AG10803 (cell line): ENCODE measurements around the gene MYO1B.

Source experiments
- DNase-seq: peaks from one replicate; pipeline ENCODE4 v3.0.0; 2010; ENCODE audit warnings: low read depth
- H3K4me3 ChIP-seq: 2 replicates; pipeline ENCODE4 v1.5.1; 2011; ENCODE audit warnings: mild to moderate bottlenecking, low read length, control low read depth
- CTCF ChIP-seq: conservative IDR thresholded peaks from 2 replicates; pipeline ENCODE4 v1.5.1; 2011; ENCODE audit warnings: mild to moderate bottlenecking, low read length, control low read depth, inconsistent platforms

MYO1B gene

DNA sequence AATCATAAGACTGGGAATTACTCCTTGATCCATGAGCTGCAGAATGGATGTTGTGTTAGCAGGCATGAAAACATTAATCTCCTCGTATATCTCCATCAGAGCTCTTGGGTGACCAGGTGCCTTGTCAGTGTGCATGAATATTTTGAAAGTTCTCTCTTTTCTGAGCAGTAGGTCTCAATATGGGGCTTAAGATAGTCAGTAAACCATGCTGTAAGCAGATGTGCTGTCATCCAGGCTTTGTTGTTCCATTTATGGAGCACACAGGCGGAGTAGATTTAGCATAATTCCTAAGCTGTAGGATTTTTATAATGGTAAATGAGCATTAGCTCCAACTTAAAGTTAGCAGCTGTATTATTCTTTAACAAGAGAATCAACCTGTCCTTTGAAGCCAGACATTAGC lies 160.3 kb downstream of the MYO1B start:
- no peak for DNase-seq
- H3K4me3 ChIP-seq: no peak overlapping the region
- TF ChIP-seq CTCF: no peak

DNA sequence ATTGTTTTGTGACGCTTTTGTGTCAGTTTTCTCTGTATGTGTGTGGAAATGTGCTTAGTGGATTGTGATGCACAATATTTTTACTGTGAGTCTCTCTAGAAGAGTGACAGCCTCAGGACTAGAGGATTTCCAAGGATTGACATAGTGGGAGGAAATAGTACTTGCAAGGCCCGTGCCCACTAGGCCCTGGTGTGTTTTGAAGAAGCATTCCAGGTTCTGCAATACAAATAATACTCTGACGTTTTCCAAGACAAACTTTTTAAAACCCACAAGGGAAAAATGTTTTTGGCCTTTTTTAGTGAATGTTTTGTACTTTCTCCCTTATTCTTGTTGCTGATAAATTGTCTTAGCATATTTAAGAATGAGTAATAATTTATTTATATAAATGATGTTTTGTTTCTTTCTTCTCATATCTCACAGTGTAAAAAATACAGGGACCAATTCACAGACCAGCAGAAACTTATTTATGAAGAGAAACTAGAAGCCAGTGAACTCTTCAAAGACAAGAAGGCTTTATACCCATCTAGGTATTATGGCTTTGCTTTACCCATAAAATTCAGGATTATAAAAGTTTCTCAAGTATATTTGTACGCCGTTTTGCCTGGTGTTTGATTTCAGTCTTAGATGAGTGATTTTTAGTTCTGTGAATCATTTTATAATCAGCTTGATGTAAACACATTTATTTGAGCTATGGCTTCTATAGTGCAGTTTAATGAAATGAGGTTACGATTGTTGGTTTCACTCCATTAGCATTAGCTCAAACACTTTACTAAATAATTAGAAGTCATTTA lies 165.6 kb downstream of the MYO1B start:
- H3K4me3 ChIP-seq: no peak overlapping the region
- DNase-seq: no peak
- TF ChIP-seq CTCF: no peak

GRCh38 chr2:191411472-191411871 lies 166.3 kb downstream of the MYO1B start:
- no peak overlapping the region for H3K4me3 ChIP-seq

GRCh38 chr2:191412353-191412752 lies 167.1 kb downstream of the MYO1B start:
- TF ChIP-seq CTCF: no peak
- DNase-seq: no peak
- H3K4me3 ChIP-seq: no peak overlapping the region

More at GRCh38 chr2:191411472-191411871, 166.3 kb downstream of the MYO1B start:
- TF ChIP-seq CTCF: no peak
- DNase-seq: no peak

- no peak for DNase-seq
- no peak for TF ChIP-seq CTCF
- no peak overlapping the region for H3K4me3 ChIP-seq
Observed at GRCh38 chr2:191415101-191415500, 169.9 kb downstream of the MYO1B start.

GRCh38 chr2:191415858-191416257 lies 170.7 kb downstream of the MYO1B start:
- H3K4me3 ChIP-seq: no peak overlapping the region
- DNase-seq: no peak
- TF ChIP-seq CTCF: no peak

DNA sequence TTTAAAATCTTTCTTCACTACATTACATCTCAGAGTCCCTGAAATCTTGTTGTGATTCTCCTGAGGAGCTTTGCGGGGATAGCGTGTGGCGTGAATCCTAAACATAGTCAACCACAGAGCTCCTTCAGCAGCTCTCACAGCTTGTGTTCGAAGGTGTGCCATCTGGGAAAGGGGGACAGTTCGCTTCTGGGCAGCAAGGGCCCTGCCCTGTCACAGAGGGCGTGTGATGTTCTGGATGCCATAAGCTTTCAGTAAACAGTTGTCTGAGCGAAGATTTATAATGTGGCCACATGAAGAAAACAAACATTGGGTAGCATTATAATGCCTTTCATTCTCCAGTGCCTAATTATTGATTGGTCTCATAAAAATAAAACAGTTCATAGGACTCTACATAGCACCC lies 172.5 kb downstream of the MYO1B start:
- no peak for DNase-seq
- no peak overlapping the region for H3K4me3 ChIP-seq
- no peak for TF ChIP-seq CTCF
